NCI-H1105 (cell line): ENCODE results near the gene ITIH3.

Experiments used
- DNase-seq: peaks from one replicate; lab custom pipeline; 2025; lab: John Stamatoyannopoulos, UW

The ITIH3 gene

DNA sequence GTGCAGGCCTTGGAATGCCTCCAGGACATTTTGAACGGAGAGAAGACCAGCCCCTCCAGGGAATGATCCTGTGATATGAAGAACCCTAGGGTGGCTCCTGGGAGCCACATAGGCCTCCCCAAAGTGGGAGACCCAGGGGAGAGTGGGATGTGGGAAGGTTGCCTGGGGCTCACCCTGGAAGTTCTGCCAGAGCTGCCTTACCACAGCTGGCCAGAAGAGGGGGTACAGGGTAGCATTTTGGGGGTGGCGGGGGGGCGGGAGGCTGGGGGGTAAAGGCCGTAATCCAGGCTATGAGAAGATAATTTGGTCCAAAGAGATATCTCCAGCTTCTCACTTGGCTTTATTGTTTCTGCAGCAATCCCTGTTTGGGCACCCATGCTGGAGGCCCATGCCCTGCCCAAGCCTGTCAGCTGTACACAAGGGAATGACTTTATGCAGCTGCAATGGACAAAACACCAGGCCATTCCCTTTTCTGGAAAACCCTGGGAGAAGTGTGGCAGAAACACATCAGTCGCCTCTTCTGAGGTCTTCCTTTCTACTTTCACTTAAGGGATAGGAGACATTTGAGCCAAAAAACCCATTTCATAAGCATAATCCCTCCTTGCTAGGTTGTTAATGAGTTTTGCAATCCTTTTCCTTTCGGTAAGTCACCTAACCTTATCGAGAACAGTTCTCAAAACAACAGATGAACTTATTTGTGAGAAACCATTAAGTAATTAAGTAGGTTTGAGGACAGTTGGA lies 51.3 kb downstream of the ITIH3 start:
- DNase-seq, result no peak

DNA sequence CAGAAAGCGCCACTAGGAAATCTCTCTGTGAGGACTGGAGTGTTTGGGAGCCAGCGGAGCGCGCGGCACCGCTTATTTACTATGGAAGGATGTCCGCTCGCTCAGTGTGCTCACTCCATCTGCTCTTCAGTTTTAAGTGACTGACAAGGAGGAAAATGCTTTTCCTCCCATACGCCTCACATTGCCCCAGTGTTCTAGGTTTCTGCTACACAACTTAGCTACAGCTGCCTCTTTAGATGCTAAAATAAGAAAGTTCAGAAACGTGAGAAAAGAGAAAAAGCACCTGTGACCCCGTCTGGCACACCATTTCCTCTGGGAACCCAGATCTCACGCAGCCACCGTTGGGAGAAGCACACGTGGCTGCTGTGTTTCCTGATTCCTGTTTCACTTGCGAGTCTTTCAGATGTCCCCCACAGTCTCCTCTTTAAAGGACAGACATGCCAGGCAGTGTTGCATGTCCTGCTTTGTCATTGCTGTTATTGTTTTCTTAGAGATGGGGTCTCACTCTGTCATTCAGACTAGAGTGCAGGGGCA lies 51.9 kb downstream of the ITIH3 start:
- DNase-seq, result no peak

DNA sequence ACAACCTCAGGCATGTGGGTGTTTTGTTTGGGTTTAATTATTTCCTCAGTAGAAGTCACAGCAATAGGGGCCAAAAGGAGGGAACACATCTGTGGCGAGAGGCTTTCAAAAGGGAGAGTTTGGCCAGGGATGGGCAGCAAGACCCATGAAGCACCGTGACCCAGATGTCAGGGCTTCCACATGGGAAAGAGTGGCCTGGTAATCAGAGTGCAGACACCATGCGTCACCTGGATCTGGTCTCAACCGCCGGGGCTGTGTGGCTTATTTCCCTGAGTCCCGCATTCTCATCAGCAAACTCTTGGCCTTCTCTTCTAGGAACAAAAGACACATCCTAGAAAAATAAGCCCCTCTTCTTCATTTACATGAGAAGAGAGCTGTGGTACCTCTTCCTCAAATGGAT lies 52.6 kb downstream of the ITIH3 start:
- DNase-seq, result no peak

DNA sequence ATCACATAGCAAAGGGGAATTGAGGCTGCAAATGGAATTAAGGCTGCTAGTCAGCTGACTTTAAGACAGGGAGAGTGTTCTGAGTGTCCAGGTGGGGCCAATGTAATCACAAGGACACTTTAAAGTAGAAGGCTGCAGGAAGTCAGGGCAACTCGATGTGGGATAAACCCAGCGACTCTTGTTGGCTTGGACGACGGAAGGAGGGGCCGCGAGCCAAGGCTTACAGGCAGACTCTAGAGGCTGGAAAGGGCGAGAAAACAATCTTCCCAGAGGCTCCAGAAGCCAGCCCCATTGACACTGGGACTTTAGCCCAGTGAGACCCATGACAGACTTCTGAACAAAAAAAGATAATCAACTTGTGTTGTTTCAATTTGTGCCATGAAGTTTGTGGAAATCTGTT lies 53.1 kb downstream of the ITIH3 start:
- no peak for DNase-seq

DNA sequence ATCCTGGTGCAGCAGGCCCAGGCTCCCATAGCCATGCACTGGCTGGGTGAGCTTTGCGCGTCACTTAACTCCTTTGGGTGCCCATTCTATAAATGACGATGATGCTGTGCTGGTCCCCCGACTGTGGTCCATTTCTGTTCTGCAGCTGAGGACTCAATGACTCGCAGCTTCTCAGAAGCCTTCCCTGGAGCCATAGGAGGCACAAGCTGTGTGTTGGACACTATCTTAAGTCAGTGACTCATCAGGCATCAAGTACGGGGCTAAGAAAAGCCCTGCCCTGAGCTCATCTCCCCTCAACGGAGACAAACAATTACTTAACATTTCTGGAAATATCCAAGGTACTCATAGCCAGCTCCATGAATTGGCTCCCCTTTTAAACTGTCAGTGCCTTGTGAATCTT lies 54.0 kb downstream of the ITIH3 start:
- no peak for DNase-seq

DNA sequence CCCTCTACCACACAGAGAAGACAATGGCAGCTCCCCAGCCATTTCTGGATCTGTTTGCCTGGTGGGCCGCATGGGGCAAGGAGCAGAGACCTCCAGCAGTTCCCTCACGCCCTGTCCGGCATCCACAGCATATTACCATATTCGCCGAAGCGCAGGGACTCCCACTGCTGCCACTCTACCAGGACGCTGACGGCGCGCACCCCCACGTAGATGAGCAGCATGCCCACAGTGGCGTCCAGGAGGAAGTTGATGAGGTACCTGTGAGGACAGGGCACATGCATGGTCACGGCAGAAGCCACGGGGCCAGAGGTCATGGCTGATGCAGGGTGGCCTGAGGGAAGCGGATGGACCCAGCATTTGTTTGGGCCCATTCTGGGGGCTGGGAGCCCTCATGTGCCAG lies 55.1 kb downstream of the ITIH3 start:
- DNase-seq, result no peak

DNA sequence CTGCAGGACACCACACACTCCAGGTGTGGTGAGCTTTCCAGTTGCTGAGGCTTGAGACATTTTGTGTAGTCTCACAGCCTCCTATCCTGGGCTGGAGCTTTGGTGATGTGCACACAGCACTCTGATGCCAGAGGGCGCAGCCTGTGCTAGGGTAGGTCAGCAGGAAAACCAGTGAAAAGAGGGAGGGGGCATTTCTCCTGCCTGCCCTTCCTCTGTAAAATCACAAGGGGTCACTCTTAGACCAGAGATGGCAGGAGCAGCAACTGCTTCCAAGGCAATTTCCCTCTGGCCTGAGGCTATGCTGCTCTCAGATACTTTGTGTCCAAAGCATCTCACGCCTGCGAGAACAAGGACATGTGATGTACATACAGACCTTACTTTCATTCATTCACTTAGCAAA lies 56.8 kb downstream of the ITIH3 start:
- DNase-seq, result peak; percentile 15

DNA sequence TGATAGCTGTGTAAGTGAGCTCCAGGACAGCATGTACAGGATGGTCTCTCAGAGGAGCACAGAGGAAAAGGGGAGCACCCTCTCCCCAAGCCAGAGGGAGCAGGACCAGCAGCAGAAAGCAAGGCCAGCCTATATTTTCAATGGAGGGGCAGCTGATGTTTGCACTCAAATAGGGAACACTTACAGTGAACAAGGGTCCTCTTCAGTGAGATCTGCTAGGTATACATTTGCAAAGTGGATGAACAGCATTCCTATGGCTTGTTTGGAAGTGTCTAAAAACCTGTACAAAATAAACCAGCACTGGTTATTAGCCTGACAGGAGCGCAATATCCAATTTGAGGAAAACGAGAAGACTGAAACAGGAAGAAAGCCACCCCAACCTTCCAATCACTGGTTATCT lies 57.8 kb downstream of the ITIH3 start:
- DNase-seq, result no peak

DNA sequence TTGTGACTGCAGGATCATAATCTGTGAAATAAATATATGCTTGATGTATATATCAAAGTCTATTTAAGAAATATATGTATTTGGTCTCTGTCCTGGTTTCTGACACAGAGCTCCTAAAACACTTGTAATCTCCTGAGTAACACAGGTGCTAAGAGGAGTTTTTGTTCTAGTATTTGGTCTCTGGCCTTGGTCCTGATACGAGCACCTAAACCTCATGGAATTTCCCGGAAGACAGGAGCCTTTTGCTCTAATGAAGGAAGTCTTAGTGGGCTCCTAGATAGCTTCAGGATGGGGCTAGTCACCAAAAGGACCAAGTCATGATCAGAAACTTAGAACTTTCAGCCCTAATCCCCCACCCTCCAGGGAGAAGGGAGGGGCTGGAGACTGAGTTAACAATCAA lies 59.4 kb downstream of the ITIH3 start:
- DNase-seq, result no peak

DNA sequence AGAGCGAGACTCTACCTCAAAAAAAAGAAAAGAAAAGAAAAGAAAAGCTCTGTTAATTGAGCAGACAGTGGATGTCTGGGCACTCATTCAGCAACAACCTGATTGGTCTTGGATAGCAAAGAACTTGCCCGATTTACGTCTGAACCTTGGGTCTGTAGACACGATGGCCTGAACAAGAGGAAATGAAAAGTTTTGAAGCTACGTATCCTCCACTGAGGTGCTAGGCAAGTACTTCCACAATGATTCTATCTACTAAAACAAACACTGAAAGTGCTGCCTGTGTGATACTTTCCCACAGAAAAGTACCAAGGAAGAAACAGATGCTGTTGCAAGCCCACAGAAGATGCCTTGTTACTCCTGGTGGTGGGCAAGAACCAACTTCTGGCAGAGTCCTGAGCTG lies 62.1 kb downstream of the ITIH3 start:
- no peak for DNase-seq

DNA sequence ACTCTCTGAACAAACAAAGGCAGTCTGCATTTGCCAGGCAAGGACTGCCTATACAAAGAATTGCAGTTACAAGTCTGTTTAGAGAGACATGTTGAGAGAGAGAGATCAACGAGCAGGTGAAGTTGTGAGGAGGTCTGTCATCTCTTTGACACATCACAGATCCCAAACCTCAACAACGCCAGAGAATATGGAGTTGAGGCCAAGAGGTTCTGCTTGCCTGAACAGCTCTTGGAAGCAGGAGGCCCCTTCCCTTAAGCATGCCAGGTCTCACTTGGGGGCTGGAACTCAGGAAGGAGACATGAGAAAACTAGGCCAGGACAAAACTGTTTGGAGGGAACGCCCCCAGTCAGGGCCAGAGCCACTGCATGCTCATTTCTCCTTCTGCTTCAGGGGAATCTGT lies 62.5 kb downstream of the ITIH3 start:
- no peak for DNase-seq

DNA sequence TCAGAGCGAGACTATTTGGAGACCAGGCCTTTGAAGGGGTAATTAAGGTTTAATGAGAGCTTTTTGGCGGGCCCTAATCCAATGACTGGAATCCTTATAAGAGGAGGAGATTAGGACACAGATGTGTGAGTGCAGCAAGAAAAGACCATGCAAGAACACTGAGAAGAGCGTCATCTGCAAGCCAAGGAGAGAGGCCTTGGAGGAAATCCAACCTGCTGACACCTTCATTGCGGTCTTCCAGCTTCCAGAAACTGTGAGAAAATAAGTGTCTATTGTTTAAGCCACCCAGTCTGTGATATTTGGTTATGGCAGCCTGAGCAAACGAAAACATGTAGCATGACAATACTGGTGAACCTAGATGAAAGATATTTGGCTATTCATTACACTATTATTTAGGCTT lies 63.3 kb downstream of the ITIH3 start:
- no peak for DNase-seq
